Left renal pelvis (tissue), 4 donors: Measurements from ENCODE around the gene TGFBR3. TPM values are rescaled to one million over a fixed set of nuclear protein-coding genes. Genes with fewer than 3 reads are reported as not detected.
"Not testable (repeated sequence)": the region's sequence is repeated elsewhere in the genome, so short reads cannot be mapped to it uniquely, and the experiment has no call there.

Experiments
- DNase-seq, 4 donors: peaks; one replicate each; pipeline ENCODE4 v3.0.0-alpha.2; 2013; ENCODE audit warnings: low read depth in 4 of 4, low spot score in 3 of 4
- polyA plus RNA-seq, 4 donors: library from polyadenylated mRNA; unstranded; fragments of 120-200 nt; gene quantifications; one replicate each; pipeline ENCODE4 v1.2.1, GENCODE V29; 2013; ENCODE audit not compliant: insufficient read length in 4 of 4

The TGFBR3 gene
- polyA plus RNA-seq, 4 donors, result 95.6 to 129 (median 109) TPM

- DNase-seq, result no peak
Measured at GRCh38 chr1:91669584-91670350, 216.2 kb downstream of the TGFBR3 start.

- DNase-seq, result not testable (repeated sequence)
Measured at GRCh38 chr1:91666651-91667050, 219.3 kb downstream of the TGFBR3 start.

GRCh38 chr1:91661121-91661520, 224.8 kb downstream of the TGFBR3 start:
- DNase-seq, result no peak

GRCh38 chr1:91660708-91661107, 225.2 kb downstream of the TGFBR3 start:
- DNase-seq, result no peak

- DNase-seq, result no peak
Measured at GRCh38 chr1:91655912-91656449, 230.0 kb downstream of the TGFBR3 start.

GRCh38 chr1:91653183-91653582, 232.8 kb downstream of the TGFBR3 start:
- no peak for DNase-seq

- DNase-seq, result peak in 2 of 4 donors; percentile 20 to 22
Measured at GRCh38 chr1:91651661-91652071, 234.3 kb downstream of the TGFBR3 start.

GRCh38 chr1:91651243-91651642, 234.7 kb downstream of the TGFBR3 start:
- DNase-seq, result no peak

GRCh38 chr1:91650764-91651163, 235.2 kb downstream of the TGFBR3 start:
- DNase-seq, result peak in 2 of 4 donors; percentile 16 to 42

- no peak for DNase-seq
Measured at GRCh38 chr1:91647061-91647460, 238.9 kb downstream of the TGFBR3 start.

- no peak for DNase-seq
Measured at GRCh38 chr1:91645031-91645430, 240.9 kb downstream of the TGFBR3 start.

GRCh38 chr1:91643431-91643830, 242.5 kb downstream of the TGFBR3 start:
- no peak for DNase-seq

GRCh38 chr1:91640877-91641526, 244.9 kb downstream of the TGFBR3 start:
- DNase-seq, result no peak

- no peak for DNase-seq
Measured at GRCh38 chr1:91637539-91637994, 248.4 kb downstream of the TGFBR3 start.

- DNase-seq, result no peak
Measured at GRCh38 chr1:91635763-91636162, 250.2 kb downstream of the TGFBR3 start.

- no peak for DNase-seq
Measured at GRCh38 chr1:91633438-91633837, 252.5 kb downstream of the TGFBR3 start.

GRCh38 chr1:91631718-91632330, 254.1 kb downstream of the TGFBR3 start:
- DNase-seq, result no peak

GRCh38 chr1:91630803-91631202, 255.1 kb downstream of the TGFBR3 start:
- no peak for DNase-seq
